ENCODE measurements around the gene E4F1.
"Not testable (repeated sequence)": the region's sequence is repeated elsewhere in the genome, so short reads cannot be mapped to it uniquely, and the experiment has no call there.

The E4F1 gene

DNA sequence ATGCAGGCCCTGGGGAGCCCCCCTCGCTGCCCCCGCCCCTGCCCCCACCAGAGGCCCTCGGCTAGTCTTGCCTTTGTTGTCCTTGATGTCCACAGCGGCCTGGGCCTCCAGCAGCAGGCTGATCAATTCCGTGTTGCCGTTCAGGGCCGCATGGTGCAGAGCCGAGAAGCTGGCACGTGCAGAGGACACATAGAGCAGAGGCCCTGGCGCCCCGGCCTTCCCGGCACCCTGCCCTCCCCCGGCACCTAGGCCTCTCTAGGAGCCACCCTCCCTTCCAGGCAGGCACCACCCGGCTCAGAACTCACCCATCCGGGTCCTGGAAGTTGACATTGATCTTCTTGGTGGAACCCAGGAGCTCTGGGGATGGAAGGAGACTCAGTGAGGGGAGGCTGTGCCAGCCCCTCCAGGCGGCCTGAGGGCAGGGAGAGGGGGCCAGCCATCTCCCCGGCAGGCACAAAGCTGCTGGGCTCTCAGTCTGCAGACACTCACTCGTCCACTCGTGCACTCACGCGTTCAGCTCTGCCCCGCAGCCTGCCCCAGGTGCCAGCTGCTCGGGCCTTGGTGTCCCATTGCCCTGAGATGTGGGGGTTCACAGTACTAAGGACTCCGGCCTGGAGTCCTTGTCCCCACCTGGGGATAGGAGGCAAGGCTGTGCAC, 33.3 kb upstream of the E4F1 start:
- no peak for DNase-seq

DNA sequence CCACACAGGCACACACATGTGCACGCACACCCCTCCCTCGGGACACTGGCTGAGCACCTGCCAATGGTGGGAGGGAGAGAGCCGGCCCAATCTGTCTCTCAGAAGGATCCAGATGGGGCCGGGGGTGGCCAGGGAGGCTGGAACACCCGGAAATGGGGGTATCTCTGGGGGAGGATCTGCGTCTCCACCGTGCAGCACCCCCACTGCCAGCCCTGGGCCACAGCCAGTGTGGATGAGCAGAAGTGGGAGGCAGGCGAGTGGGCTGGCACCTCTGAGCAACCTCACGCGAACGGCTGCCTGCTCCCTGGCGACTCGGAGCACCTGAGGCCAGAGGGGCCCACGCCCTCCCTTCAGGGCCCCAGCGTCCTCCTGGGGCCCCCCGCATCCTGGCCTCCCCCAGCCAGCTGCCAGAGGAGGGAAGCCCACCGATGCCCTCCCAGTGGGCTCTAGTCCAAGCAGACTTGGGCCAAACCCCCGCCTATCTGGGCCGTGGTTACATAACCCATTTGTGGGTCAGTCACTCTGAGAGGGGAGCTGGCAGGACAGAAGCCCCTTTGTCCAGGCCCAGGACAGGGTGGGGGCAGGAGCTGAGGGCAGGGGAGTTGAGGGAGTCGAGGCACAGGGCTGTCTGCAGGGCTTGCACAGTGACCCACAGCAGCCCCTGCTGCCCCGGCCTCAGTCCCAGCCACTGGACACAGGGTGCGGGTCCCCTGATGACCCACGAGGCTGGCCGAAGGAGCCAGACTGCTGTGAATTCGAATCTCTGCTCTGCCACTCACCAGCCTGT, 32.5 kb upstream of the E4F1 start:
- DNase-seq = no peak

DNA sequence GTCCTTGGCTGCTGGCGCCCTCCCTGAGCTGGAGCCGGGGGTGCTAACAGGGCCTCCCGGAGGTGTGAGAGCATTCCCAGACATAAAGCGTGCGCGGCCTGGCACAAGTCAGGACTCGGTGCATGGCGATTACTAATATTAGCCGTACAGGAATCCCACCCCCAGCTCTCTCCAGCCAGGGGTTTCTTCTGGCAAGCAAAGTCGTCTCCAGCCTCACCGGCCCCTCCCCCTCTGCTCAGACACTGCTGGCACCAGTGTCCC, 32.0 kb upstream of the E4F1 start:
- DNase-seq = no peak

DNA sequence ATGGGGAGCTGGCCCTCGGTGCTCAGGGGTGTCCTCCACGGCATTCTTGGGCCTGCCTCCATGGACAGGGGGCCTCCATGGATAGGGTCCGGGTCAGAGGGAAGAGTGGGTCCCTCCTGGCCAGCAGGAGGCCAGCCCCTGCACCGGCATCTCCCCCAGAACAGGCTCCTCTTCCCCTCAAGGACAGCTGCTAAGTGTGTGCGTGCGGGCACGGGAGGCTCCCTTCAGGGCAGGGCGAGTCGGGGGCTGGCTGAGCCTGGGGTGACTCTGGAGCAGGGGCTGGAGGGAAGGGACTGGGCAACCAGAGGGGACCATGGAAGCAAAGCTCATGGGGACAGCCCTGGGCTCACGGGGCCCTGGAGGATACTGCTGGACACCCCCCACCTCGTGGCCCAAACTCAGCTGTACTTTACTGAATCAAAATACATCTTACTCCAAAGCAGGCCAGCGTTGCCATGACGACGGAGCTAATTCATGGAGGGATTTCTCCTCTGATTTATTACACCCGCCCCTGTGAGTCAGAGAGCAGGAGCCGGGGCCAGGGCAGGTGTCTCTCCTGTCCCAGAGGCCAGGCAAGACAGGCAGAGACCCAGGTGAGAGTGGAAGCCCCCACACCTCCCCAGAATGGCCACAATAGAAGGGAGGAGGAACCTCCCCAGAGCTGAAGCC, 29.1 kb upstream of the E4F1 start:
- no peak for DNase-seq

DNA sequence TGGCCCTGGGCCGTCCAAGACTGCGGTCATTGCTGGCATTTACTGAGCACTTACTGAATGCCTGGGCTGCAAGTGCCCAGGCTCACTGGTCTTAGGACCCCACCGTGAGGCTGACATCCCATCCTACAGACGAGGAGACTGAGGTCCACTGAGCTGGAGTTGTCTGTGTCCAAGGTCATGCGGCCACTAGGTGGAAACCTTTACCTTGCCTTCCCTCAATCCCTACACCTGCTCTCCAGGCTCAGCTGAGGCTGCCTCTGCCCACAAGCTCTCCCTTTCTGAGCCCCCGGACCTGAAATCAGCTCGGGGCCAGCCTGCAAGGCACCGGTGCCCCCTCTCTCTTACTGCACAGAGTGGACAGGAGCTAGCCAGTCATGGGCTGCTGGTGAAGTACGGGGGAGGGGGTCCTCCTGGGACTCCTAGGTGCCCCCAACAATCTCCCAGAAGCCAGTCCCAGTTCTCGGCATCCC, 28.5 kb upstream of the E4F1 start:
- DNase-seq = peak; percentile 63

DNA sequence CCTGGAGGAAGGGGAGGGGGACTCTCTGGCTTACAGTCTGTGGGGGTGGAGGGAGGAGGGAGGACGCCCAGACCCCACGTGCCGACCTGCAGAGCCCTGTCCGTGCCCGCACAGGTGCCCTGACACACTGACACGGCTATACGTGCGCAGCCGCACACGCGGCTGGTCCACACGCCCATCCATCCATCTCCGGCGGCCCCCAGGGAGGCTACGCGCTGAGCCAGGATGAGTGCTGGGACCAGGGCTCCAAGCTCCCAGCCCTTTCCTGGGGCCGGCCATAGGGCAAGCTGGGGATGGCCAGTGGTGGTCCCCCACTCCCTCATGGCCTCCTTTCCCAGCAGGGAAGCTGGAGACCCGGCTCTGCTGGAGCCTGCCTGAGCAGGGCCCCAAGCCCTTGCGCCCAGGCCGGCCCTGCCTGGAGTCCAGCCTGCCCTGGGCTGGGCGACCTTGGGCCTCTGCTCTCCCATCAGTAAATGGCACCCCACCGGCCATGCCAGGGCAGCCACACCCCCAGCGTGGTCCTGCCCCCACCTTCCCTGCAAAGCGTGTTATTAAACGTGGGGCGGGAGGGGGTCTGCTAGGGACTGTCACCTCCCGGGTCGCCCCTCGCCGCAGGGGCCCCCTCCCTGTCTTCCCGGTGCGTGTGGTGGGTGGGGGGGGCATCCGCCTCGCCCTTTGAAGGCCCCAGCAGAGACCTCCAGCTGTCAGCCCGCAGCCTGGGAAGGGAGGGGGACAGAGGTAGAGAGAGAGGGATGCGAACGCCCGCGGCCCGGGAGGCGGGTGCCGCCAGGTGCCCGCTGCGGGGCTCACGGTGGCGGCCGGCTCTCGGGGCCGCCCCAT, 27.8 kb upstream of the E4F1 start:
- DNase-seq = no peak

DNA sequence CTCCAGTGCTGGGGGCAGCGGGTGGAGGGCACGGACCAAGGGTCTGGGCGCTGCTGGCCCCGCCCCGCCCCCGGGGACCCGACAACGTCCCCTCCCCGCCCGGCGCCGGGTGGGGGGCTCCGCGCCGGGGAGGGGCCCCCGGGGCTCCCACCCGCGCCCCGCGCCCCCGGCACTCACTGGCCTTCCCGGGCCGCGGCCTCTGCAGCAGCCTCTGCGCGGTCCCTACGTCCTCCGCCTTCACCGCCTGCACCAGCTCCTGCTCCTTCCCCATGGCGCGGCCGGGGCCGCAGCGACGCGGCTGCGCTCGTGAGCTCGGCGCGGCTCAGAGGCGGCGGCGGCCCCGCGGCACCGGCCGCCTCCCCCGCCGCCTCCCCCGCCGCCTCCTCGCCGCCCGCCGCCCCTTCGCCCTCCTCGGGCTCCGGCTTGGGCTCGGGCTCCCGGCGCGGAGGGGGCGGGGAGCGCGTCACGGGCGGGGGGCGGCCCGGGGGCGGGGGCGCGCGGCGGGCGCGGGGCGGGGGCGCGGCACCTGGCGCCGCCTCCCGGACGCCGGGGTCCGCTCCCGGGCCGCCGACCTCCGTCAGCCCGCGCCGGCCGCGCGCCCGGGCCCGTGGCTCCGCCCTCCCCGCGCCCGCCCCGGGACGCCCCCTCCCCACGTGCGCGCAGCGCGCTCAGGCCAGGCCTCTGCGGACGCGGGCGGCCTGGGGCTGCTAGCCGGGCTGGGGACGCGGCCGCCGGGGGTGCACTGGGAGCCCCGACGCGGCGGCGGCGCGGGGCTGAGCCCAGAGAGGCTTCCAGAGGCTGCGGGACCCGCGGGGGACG, 27.0 kb upstream of the E4F1 start, which contains the start of gene CASKIN1:
Gene CASKIN1 (minus strand): TSS at position 444 of the 819 bp plus-strand sequence. CDS start 173 bp downstream, at position 271.
- DNase-seq = no peak

DNA sequence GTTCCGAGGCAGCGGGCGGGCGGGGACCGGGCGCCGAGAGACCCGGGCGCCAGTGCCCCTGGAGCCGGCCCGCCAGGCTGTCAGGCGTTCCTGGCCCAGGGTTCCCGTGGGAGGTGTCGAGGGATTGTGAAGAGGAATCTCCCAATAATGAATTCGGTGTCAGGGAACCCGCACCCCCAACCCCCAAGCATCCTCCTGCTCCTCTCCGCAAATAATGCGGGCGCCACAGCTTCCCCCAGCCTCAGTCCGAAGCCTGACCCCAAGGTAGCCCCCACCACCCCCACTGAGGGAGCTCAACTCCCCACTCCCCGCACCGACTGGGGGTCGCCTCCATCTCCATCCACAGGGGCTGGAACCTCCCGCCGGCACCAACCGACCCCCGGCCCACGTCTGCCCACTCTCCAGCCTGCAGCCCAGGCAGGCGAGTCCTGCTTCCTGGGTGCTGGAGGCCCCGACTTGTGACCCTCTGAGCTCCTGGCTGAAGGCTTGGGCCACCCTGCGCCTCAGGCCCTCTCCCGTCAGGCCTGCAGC, 26.3 kb upstream of the E4F1 start:
- no peak for DNase-seq

DNA sequence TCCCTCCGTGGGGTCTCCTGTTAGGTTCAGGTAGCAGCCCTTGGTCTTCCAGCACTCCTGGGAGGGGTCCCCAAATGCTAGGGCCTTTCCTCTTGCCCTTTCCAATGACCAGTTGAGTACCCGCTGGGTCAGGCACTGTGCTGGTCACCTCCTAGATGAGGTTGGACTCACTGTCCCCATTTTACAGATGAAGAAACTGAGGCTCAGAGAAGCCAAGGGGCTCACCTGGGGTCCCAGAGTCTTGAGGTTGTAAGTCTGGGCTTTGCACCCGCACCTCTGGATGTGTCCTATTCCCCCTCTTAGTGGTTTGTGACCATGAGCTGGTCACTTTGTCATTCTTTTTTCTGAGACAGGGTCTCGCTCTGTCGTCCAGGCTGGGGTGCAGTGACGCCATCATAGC, 25.6 kb upstream of the E4F1 start:
- DNase-seq = no peak

DNA sequence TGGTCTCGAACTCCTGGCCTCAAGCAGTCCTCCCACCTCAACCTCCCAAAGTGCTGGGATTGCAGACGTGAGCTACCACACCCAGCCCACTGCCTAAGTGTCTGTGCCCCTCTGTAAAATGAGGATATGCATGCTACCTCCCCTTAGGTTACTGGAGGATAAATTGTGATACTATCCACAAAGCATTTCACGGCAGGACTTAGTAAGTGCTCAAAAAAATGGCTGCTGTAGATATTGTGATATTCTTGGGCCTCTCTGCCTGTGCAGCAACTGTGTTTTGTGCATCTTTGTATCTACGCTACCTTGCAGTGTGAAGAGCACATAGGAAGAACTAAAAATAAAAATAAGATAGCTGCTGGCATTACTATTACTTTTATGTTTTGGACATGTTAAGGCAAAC, 25.1 kb upstream of the E4F1 start:
- no peak for DNase-seq

DNA sequence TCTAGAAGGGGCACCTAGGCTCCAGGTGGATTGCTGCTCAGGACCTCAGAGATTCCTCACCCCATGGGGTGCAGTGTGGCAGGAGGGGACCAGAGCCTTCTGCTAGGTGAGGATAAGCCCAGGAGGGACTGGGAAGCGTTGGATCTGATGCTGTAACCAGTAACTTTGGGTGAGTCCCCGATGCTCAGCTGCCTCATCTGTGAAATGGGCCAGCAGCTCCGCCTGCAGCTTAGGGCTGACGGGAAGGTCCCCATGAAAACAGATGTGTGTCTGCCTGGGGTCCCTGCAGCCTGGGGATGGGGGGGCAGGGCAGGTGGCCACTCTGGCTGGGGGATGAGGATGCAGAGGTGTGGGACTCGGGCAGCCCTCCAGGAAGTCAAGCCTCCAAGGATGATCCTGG, 24.3 kb upstream of the E4F1 start:
- no peak for DNase-seq

DNA sequence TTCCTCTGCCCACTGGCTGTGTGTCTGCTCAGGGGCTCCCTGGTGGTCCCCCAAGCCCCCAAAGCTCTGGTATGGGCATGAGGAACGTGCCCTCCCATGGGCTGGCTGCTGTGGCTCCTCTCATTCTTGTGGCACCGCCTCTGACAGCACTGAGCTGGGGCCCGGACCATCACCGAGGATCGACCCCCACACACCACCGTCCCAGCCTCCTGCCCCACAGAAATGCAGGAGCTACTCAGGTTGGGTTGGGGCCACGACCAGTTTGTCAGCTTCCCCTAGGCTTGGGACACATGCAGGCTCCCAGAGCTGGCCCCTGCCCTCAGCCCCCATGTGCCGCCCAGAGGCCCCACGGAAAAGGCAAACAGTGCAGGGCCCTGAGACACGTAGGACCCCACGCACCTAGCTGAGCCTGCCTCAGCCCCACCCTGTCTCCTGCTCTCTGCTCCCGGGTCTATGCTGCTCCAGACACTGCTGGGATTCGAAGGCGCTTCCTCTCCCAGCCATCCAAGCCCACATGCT, 23.7 kb upstream of the E4F1 start:
- no peak for DNase-seq

DNA sequence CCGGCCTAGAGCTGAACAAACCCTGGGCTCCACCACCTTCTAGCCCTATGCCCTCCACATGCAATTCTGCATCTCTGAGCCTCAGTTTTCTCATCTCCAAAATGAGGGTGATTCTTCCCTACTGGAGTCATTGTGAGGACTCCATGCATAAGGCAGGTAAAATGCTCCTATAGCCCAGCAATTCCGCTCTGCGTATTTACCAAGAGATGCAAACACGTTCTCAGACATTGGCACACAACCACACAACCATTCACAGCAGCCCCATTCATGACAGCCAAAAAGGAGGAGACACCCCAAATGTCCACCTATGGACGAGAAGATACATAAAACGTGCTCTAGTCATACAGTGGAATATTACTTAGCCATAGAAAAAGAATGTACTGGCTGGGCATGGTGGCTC, 23.1 kb upstream of the E4F1 start:
- no peak for DNase-seq

DNA sequence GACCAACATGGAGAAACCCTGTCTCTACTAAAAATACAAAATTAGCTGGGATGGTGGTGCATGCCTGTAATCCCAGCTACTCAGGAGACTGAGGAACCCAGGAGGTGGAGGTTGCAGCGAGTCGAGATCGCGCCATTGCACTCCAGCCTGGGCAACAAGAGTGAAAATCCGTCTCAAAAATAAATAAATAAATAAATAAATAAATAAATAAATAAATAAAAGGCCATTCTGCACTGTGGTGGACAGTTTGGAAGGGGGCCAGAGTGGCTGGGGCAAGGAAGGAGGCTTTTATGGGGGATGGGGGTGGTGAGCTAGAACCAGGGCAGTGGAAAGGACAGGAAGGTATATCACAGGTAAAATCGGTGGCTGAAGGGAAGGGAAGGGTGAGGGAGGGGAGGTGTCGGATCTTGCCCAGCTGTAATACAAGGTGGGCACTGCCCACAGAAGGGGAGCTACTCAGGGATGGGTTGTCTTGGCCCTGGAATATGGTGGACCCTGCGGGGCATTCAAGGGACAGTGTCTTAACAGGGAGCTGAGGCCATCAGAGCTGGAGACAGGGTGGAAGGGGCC, 20.2 kb upstream of the E4F1 start:
- not testable (repeated sequence) for DNase-seq

DNA sequence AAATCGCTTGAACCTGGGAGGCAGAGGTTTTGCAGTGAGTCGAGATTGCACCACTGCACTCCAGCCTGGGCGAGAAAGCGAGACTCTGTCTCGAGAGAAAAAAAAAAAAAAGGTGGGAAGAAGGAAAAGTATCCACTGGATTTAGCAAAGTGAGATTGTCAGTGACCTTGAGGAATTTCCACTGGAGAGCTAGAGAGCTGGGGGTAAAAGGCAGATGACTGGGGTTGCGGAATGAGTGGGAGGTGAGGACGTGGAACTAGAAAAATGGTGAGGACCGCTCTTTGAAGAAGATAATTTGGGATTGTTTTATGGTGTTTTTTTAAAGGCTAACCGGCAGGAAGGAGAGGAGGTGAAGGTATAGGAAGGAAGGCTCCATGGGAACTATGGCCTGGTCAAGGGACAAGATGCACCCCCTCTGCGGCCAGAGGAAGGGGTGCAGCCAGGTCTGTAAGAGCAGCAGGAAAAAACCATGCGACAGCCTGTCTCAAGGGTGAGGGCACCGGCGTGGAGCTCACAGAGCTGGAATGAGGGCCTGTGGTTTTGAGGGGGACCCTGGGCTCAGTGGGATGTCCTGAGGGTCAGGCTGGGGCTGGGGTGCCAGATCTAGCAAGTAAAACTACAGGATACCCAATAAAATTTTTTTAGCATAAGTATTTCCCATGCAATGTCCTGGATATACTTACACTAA, 18.8 kb upstream of the E4F1 start:
- no peak for DNase-seq

DNA sequence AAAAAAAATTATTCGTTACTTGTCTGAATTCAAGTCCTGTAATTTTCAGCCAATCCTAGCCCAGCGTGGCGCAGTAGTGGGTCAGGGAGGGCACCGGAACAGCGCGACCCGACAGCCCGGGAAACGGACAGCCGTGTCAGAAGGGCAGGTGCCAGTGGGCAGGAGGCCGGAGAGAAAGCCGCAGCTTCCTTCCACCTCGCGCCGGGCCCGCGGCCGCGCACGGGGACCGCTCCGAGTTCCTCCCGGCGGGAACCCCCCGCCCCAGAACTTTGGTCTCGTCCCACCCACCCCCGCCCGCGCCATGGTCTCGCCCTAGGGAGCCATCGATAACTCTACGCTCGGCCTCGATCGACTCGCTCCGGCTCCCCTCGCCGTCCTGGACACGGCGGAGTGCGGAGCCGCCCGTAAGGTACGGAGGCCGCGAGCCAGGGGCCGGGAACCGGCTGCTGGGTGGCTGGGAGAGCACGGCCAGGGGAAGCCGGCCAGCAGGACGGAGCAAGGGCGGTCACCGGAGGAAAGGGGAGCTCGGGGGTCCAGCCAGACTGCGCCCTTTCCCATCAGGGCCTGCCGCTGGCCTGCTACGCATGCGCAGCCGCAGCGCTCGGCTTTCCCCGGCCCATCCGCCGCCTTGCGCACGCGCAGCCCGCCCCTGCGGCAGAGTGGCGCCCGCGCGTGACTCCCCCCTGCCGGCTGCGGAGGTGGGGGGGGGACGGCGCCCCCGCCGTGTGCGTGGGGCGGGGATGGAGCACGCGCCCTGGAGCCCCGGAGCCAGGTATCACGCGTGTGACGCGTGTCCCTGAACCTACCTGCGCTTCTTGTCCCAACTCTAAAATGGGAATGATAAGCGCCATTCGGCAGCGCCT, 18.1 kb upstream of the E4F1 start, which contains the start of gene MLST8:
Gene MLST8 (plus strand): TSS at position 351 of the 863 bp plus-strand sequence. CDS start 632 bp downstream, outside the sequence.
- peak; percentile 89 for DNase-seq

DNA sequence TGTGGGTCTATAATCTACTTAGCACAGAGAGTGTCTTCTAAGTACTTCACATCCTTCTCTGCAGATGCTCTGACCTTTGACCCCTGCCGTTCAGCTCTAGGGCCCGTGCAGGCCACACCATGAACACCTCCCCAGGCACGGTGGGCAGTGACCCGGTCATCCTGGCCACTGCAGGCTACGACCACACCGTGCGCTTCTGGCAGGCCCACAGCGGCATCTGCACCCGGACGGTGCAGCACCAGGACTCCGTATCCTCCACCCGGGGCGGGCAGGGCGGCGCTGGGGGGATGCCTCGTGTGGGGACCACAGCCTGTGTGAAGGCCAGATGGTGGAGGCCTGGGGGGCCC, 17.5 kb upstream of the E4F1 start:
- no peak for DNase-seq

DNA sequence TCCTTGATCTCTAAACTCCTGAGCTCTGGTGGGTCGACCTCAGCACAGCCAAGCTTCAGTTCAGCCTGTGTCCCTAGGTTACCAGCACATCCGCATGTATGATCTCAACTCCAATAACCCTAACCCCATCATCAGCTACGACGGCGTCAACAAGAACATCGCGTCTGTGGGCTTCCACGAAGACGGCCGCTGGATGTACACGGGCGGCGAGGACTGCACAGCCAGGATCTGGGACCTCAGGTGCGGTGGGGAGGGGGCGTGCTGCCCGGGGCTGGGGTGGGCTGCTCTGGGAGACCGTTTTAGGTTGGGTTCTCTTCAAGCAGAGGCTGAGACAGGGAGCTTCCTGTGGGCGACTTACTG, 17.0 kb upstream of the E4F1 start:
- no peak for DNase-seq

DNA sequence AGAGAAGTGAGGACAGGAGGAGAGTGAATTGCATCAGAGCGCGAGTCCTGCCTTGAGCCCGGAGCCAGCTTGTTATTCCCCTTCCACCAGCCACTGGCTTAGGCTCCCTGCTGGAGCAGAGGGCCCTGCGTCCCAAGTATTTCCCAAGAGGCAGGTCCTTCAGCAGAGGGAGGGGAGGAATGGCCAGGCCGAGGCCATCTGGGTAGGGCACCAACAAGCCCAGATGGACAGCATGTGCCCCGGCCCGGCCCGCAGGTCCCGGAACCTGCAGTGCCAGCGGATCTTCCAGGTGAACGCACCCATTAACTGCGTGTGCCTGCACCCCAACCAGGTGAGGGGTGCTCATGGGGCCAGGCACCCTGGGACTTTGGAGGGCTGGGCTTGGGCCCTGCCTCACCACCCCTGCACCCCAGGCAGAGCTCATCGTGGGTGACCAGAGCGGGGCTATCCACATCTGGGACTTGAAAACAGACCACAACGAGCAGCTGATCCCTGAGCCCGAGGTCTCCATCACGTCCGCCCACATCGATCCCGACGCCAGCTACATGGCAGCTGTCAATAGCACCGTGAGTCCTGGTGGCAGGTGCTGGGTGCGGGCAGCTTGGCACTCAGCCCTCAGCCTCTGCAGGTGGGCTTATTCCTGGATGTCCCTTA, 16.5 kb upstream of the E4F1 start:
- no peak for DNase-seq
